Posterior vena cava (tissue), 2 donors: ENCODE results near the gene PARD3B. TPM values are rescaled to one million over a fixed set of nuclear protein-coding genes. Genes with fewer than 3 reads are reported as not detected.

Experiments
- DNase-seq: peaks from one replicate; pipeline ENCODE4 v3.0.0-alpha.2; 2020; ENCODE audit warnings: low spot score
- intact Hi-C, 2 donors: fragments of 100-400 bp; cut with DNase I; formaldehyde crosslinking; loops; one replicate each; pipeline versions ENCODE4 v1.14.1 to v1.14.2; 2022 to 2023
- total RNA-seq, 2 donors: library from RNA; stranded (reverse); fragmentation: NEBNext Ultra II Directional; extraction: Animal tissue kit (Norgen Biotek cat#: 25700); gene quantifications; one replicate each; pipeline ENCODE4 v1.2.1, GENCODE V29; 2021
- donor health status: DM: yes; HTN: yes; CAD: no.
- donor health status: DM: yes; HTN: yes; CAD: no.

Gene PARD3B
- total RNA-seq, 2 donors from 2014 or later, result 37.0 to 48.1 TPM

DNA sequence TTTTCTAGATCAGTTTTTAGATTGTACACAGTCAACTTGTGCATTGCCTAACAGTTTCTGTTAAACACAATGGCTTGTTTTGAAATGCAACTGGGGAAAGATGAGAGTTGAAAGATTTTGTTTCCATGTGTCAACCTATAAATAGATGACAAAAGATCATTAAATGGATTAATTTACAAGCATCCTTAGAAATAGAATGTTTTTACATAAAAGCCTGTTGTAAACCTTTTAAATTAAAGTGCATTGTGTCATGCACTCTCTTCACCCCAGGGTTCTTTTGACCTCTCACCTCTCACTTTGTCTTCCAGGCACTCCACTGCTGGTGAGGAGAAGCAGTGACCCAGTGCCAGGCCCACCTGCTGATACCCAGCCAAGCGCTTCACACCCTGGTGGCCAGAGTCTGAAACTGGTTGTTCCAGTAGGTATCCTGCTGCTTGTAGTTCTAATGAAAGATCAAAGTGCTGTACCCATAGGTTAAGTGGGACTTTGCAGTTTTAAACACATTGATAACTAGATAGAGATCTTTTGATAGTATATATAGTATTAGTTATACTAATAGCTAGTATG is 502.1 kb downstream of the PARD3B start:
- intact Hi-C loops, result no loop called here
- no peak for DNase-seq

DNA sequence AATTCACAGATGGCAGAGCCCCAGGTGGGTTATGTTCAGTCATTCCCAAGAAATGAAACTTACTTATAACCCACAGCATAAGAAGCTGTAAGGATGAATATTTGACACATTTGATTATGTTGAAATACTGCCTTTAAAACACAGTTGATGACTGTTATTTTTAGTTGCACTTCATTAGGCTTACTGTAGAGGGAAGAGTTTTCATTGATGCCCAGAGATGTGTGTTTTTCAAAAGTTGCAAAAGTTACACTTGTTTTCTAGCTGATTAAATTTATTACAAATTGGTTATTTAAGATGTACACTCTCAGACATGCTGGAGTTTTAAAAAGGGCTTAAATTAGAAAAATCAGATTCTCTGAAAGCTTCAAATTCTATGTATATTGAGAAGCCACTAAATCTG is 506.1 kb downstream of the PARD3B start:
- intact Hi-C loops, result no loop called here

DNA sequence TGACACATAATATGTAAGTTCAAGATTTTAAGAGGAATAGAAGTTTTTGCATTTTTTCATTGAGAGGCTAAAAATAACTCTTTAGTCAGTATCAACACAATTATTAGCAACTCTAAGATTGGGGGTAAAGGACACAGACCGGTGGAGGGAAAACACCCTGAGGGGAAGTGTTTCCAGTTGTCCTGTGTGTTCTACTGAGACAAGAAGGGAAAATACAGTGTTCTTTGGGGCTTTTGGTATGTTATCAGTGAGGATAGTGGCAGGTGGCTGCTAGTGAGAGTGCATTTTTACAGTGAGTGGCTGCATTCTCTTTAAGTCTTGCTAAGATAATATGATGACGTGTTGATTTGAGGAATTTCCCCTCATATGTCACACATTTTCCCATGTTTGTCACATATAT is 507.5 kb downstream of the PARD3B start:
- no peak for DNase-seq
- intact Hi-C loops, result no loop called here

More for the DNA sequence above, 506.1 kb downstream of the PARD3B start:
- no peak for DNase-seq

DNA sequence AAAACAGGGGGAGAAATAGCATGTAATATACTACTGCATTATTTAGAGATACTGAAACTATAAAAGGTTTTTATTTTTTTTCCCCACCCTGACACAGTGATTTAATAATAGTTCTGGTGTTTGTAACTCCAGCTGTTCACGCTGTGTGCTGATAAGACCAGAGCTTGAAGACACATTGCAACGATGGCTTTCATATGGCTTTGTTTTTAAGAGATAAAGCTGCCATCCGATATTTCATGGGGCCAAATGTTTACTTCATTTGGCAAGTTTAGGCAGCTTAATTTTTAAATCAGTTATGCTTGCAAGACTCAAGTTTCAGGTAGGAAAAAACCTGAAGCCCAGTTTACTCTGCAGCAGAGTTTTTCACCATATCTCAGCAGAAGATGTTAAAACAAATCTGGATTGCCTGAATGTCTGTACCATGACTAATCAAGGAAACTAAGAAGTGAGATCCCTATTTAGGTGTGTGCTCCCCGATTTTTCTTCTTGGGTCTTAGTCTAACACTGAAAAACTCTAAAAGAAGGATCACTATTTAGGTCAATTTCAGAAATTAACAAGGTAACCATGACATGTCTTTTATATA is 508.6 kb downstream of the PARD3B start:
- intact Hi-C loops, result no loop called here
- DNase-seq, result no peak

DNA sequence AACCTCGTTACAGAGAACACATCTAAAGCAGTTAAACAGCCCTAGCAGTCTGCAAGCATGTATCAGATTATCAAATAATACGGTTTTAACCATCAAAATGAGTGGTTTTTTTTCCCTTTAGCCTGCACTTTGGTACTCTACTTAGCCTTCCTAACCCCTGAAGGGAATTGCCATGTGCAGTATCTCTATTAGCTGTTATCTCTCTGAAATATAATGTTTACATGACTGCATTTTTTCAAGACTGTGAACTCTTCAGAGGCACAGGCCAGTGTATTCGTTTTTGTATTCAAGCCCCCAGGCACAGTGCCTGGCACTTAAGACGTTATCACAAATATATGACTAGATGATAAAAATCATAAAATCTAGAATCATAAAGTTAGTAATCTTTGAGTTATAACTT is 509.5 kb downstream of the PARD3B start:
- intact Hi-C loops, result loop anchor here in 1 of 2 donors (5.0 kb wide), 1 partner anchor 688 kb away; no protein-coding TSS in a partner anchor
- DNase-seq, result no peak

DNA sequence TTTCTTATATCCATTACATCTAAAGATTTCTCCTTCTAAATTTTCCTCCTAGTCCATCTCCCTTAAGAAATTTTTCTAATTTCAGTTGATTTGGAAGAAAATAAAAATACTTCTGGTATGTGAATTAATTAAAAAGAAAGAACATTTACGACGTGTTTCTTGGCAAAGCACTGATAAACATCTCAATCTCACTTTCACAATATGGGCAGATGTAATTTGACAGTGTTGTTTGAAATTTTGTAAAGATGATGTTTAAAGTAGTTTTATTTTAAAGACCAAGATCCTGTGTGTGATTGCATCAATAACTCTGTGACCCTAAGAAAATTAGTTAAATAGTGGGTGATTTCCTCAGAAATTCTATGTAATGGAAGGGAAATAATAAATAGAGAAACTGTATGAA is 510.0 kb downstream of the PARD3B start:
- no peak for DNase-seq

DNA sequence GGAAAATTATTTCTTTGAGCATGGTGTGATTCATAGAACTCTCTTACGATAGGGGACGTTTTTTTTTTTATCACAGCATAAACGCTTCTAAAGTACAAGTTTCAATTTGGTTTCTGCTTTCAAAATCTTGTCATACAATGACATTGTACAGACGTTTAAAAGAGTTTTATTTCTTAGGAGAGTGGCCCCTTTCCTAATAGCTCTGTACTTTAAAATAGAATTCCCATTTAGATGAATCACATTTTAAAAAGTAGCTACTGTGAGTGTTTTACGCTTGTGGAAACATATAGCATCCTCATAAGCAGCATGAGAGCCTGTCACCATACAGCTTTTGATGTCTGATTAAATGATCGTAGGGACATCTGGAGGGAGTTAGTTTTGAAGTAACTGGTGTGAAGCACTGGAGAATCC is 510.9 kb downstream of the PARD3B start:
- intact Hi-C loops, result loop anchor here in 1 of 2 donors (5.0 kb wide), 1 partner anchor 686 kb away; no protein-coding TSS in a partner anchor
- no peak for DNase-seq

More for the DNA sequence above, 510.0 kb downstream of the PARD3B start:
- intact Hi-C loops, result loop anchor here in 1 of 2 donors (5.0 kb wide), 1 partner anchor 687 kb away; no protein-coding TSS in a partner anchor

DNA sequence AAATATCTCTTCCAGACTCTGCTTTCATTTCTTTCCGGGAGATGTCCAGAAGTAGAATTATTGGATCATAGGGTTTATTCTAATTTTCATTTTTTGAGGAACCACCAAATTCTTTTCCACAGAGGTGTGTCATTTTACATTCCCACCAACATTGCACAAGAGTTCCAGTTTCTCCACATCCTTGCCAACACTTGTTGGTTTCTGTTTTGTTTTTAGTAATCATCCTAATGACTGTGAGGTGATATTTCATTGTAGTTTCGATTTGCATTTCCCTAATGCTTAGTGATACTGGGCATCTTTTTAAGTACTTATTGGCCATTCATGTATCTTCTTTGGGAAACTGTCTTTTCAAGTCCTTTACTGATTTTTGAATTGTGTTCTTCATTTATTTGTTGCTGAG is 513.1 kb downstream of the PARD3B start:
- DNase-seq, result no peak
- intact Hi-C loops, result loop anchor here in 1 of 2 donors (5.0 kb wide), 1 partner anchor 684 kb away; no protein-coding TSS in a partner anchor

DNA sequence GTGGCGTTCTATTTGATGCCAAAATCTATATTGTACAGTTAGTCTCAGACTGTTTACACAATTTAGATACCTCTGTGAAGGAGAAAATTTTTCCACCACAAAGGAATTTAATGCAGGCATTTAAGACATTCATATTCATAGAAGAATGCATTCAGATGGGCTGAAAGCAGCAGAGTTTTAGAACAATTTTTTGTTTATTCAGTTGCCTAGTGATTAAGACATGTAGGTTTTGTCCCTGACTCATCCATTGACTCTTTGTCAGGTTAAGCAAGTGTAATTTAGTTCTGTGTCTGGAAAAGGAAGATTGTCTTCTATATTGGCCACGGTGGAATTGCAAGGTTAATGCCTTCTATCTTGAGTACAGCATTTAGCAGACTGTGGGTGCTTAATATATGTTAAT is 515.0 kb downstream of the PARD3B start:
- DNase-seq, result no peak
- intact Hi-C loops, result no loop called here

DNA sequence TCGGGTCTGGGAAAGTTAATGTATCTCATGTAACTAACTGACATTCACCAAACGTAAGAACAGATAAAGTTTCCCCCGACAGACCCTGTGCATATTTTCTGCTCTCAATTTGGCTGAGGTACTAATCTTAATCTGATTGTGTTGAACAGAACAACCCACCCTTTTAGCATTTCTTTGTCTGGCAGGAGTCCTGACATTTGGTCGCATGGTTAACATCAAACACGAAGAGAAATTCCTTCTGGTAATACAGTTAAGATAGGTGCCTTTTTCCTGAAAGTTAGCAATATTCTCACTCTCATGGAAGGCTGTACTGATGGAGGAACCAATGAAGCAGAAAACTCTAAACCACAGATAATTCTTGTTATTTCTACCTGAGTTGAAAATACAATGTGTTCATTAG is 520.8 kb downstream of the PARD3B start:
- intact Hi-C loops, result no loop called here
- DNase-seq, result no peak

DNA sequence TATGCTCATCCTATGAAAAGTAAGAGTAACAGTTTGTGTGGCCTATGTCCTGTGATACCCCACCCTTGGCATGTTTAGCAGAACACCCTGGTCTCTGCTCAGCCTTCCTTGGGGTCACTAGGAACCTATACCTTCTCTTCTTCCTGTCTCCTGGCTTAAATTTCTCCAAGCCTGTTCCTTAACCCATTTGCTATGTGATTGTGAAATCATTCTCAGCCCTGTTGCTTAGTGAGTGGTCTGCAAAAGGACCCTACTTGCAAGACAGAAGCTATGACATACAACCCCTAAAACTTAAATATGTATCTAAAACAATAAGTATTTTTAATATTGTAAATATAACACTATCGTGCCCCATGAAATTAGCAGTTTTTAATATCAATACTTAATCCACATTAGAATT is 524.7 kb downstream of the PARD3B start:
- intact Hi-C loops, result no loop called here
- no peak for DNase-seq

DNA sequence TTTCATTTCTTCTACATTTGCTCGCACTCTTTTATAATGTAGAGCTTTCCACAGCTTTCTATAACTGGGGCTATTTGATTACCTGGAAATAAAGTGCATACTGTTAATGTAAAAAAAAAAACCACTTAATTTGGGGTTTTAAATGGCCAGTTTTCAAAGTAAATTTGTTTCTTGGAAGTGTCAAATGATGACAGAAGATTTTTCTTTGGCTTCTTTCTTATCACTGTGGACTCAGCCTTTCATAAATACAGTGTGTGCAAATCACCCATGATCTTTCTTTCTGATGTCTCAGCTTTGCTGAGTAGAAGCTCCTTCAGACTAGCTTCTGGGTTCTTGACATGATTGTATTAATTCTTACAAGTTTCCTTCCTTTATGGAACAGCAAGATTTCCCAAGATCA is 525.6 kb downstream of the PARD3B start:
- no peak for DNase-seq

DNA sequence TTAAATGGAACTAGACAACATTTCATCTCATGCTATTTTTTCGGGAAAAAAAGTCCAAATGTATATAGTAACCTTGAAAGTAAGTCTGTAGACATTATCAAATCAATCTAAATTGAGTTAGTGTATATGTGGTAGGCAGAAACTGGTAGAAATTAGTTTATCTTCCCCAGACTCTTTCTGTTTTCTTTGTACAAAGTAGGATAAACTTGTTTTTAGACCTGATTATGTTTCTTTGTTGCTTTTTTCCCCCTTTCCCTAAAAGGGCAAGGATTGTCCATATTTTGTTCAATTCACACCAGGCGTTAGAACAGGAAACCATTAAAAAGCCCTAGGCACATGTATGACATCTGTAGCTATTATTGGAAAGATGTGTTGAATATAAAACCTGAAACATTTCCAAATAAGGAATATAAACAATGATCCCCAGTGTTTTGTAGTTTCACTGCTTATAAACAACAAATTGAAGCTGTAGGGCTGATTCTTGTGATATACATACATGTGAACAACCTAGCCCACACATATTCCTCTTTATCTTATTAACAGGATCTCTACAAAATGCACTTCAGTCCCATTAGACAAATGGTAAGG is 528.3 kb downstream of the PARD3B start:
- intact Hi-C loops, result no loop called here
- DNase-seq, result no peak

More for the DNA sequence above, 525.6 kb downstream of the PARD3B start:
- intact Hi-C loops, result no loop called here

DNA sequence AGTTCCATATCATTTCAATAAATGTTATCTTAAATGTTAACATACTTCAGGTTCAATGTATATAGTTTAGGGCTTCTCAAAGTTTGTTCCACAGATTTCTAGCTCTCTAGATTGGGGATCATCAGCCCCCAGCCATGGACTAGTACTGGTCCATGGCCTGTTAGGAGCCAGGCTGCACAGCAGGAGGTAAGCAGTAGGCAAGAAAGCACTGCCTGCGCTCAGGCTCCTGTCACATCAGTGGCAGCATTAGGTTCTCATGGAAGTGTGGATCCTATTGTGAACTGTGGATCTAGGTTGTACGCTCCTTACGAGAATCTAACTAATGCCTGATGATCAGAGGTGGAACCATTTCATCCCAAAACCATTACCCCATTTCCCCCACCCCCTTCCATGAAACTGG is 531.1 kb downstream of the PARD3B start:
- DNase-seq, result no peak
- intact Hi-C loops, result no loop called here

DNA sequence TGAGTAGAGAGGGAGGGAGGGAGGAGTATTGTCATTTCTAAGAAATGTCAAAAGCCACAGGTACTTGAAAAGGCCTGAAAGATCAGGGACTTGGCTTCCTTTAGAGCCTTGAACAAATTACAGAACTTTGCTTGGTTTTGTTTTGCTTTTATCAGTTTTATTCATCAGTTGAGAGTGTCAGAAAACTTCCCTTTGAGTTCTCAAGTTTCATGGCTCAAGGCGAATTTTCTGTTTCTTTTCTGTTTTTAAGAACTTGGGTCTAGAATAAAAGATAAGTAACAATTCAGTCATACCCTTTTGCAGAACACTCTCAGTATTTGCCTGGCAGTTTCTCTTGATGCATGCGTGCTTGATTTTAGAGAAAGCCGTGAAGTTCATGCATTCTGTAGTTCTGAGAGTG is 531.9 kb downstream of the PARD3B start:
- DNase-seq, result no peak
- intact Hi-C loops, result no loop called here

DNA sequence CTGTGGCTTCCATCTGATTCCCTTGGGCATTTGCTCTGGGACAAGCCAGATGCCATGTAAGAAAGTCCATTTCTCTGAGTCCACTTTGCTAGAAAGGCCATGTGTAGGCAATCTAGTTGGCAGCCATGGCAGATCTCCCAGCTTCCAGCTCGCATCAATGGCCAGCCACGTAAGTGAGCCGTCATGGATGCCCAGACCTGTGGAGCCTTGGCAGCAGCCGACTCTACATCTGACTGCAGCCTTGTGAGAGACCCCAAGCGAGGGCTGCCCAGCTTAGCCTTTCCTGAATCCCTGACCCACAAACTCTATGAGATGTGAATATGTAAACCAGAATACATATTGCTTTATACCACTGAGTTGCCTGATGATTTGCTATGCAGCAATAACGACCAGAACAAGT is 533.5 kb downstream of the PARD3B start:
- no peak for DNase-seq
- intact Hi-C loops, result no loop called here

DNA sequence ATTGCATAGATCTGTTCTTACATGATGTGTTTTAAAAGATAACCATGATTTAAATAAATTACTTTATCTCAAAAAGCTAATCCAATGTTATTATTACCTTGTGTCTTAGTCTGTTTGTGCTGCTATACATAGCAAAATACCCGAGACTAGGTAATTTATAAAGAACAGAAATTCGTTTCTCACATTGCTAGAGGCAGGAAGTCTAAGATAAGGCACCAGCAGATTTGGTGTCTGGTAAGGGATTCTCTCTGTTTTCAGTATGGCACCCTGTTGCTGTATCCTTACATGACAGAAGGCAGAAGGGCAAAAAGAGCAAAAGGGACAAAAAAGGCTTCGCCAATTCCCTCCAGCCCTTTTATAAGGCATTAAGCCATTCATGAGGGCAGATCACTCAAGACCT is 533.9 kb downstream of the PARD3B start:
- intact Hi-C loops, result no loop called here
- DNase-seq, result no peak

DNA sequence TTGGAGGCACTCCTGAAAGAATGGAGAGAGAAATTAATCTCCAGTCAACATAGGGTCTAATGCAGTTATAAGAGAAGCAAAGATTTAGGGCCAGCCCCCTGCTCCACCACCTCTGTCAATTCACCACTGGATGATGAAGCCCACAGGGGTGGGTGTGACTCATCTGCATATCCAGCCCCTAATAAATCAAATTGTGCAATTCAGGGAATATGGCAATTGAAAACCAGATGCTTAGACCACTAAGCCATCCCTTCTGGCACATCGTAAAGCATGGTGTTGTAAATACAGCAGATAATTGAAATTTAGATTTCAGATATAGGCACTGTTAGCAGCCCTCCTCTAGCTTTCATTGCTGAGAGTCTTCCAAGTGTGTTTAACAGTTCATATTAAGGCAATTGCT is 541.4 kb downstream of the PARD3B start:
- DNase-seq, result no peak
- intact Hi-C loops, result no loop called here

DNA sequence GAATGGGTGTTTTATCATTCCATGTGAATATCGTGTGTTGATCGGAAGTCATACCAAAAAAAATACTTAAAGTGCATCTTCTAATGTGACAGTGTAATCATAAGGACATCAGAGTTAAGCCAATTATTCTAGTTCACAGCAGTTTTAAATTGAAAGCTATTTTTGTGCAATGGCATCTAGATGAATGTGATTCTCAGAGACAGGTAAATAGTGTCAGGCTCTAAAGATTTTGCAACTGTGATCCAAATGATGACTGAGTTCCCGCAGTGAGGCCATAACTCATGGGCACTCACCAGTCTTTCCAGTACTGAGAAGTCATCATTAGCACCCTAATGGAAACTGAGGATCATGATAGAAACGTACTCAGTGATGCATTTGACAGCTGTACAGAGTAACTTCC is 542.6 kb downstream of the PARD3B start:
- DNase-seq, result no peak
- intact Hi-C loops, result no loop called here

DNA sequence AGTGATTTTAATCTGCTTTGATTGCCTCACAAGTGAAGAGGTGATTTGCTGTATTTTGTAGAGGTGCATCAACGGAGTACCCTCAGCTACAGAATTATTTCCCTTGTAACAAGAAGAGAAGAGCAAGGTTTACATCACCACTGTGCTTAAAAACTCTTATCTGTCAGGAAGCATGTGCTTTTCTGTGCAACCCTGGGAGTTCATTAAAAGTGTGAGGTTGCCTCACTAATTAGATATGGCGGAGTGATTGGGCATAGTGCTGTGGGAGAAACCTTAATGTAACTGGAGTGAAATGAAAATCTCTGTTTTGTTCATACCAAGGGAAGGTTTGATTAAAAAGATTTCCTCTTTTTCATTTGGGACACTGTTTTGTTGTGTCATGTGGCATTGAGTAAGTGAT is 544.7 kb downstream of the PARD3B start:
- intact Hi-C loops, result loop anchor here in 1 of 2 donors (5.0 kb wide), 1 partner anchor 1498 kb away; no protein-coding TSS in a partner anchor
- no peak for DNase-seq

DNA sequence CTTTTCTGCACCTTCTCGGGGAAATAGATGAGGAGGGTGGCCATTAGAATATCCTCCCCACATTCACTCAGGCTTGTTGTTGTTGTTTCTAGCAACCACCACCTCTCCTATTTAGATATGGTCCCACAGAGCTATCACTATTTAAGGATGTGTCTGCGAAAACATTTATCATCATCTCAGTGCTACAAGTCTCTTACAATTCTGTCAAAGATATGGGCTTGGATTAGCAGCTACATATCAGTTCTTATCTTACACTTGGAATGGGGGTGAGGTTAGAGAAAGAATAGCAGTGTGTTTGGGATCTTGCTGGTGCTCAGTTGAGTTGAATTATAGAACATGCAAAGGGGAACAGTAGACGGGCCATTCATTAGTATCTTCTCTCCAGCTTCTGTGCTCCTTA is 546.1 kb downstream of the PARD3B start:
- intact Hi-C loops, result loop anchor here in 1 of 2 donors (5.0 kb wide), 1 partner anchor 1499 kb away; no protein-coding TSS in a partner anchor

More for the DNA sequence above, 546.1 kb downstream of the PARD3B start:
- DNase-seq, result no peak
